Upper lobe of right lung (tissue), 1 donor: ENCODE data around the gene DIP2C. TPM values are rescaled to one million over a fixed set of nuclear protein-coding genes. Genes with fewer than 3 reads are reported as not detected.

Experiments used
- ATAC-seq: fragments of 200-7000 bp; cut with Tn5 transposase; one replicate; pipeline ENCODE4 v1.9.1; 2020; ENCODE audit warnings: mild to moderate bottlenecking, moderate library complexity
- DNase-seq: peaks from one replicate; pipeline ENCODE4 v3.0.0-alpha.2; 2020
- H3K27ac ChIP-seq: fragments of 200-600 bp; one replicate; pipeline ENCODE4 v1.8.0; 2022
- H3K27me3 ChIP-seq: fragments of 200-600 bp; one replicate; pipeline ENCODE4 v1.8.0; 2022; ENCODE audit warnings: mild to moderate bottlenecking
- H3K36me3 ChIP-seq: fragments of 200-600 bp; one replicate; pipeline ENCODE4 v1.8.0; 2022
- H3K4me1 ChIP-seq: fragments of 200-600 bp; one replicate; pipeline ENCODE4 v1.8.0; 2022
- H3K4me3 ChIP-seq: fragments of 200-600 bp; one replicate; pipeline ENCODE4 v1.8.0; 2022; ENCODE audit warnings: mild to moderate bottlenecking
- H3K9me3 ChIP-seq: fragments of 200-600 bp; one replicate; pipeline ENCODE4 v1.8.0; 2022
- CTCF ChIP-seq: fragments of 200-600 bp; IDR thresholded peaks from one replicate; pipeline ENCODE4 v1.8.0; 2022; ENCODE audit warnings: antibody characterized with exemption
- intact Hi-C: fragments of 100-400 bp; cut with DNase I; formaldehyde crosslinking; loops from one replicate; pipeline ENCODE4 v1.11.0; 2022
- total RNA-seq: library from RNA; stranded (reverse); fragmentation: NEBNext Ultra II Directional; extraction: Animal tissue kit (Norgen Biotek cat#: 25700); gene quantifications from one replicate; pipeline ENCODE4 v1.2.1, GENCODE V29; 2021
- donor health status: DM: no; HTN: yes; CAD: no; lungs with severe emphysema.

The DIP2C gene
- total RNA-seq, 1 donor from 2014 or later: 17.3 TPM

DNA sequence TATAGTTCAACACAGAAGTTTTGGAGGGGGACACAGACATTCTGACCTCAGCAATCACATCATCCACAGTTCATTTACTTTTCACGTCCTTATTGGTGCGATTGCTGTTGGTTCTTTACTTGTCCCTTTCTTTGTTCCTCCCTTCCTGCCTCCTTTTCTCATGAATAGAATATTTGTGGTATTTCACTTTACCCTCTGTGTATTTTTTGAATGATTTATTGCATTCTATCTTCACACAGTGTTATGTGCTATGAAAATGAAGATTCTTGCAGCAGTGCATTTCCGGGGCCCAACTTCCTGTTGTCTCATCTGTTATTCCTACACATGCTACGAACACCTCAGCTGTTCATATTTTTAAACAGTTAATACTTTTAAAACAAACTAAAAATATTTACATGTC is 374.6 kb downstream of the DIP2C start:
- no peaks in the 10 kb centered on the region for H3K36me3 ChIP-seq
- intact Hi-C loops: no loop called here
- H3K9me3 ChIP-seq: no peaks in the 10 kb centered on the region
- H3K4me1 ChIP-seq: no peaks in the 10 kb centered on the region
- DNase-seq (no peak), ATAC-seq (no peak)
- H3K4me3 ChIP-seq: no peak overlapping the region
- no peak overlapping the region for H3K27ac ChIP-seq
- no peak for TF ChIP-seq CTCF
- H3K27me3 ChIP-seq: no peaks in the 10 kb centered on the region

GRCh38 chr10:314381-314780 is 375.1 kb downstream of the DIP2C start:
- TF ChIP-seq CTCF: no peak
- Histone ChIP-seq H3K4me1 (no peaks in the 10 kb centered on the region), H3K36me3 (no peaks in the 10 kb centered on the region), H3K4me3 (no peak overlapping the region), H3K27me3 (no peaks in the 10 kb centered on the region), H3K27ac (no peak overlapping the region), H3K9me3 (no peaks in the 10 kb centered on the region)
- DNase-seq (no peak), ATAC-seq (no peak)
- intact Hi-C loops: no loop called here

GRCh38 chr10:311901-312665 is 377.4 kb downstream of the DIP2C start:
- no peak for ATAC-seq
- Histone ChIP-seq H3K4me3 (no peak overlapping the region), H3K4me1 (no peaks in the 10 kb centered on the region), H3K27me3 (no peaks in the 10 kb centered on the region), H3K36me3 (peaks cover 12% of the 10 kb centered on the region), H3K9me3 (no peaks in the 10 kb centered on the region), H3K27ac (no peak overlapping the region)
- TF ChIP-seq CTCF: no peak
- no peak for DNase-seq
- intact Hi-C loops: no loop called here

DNA sequence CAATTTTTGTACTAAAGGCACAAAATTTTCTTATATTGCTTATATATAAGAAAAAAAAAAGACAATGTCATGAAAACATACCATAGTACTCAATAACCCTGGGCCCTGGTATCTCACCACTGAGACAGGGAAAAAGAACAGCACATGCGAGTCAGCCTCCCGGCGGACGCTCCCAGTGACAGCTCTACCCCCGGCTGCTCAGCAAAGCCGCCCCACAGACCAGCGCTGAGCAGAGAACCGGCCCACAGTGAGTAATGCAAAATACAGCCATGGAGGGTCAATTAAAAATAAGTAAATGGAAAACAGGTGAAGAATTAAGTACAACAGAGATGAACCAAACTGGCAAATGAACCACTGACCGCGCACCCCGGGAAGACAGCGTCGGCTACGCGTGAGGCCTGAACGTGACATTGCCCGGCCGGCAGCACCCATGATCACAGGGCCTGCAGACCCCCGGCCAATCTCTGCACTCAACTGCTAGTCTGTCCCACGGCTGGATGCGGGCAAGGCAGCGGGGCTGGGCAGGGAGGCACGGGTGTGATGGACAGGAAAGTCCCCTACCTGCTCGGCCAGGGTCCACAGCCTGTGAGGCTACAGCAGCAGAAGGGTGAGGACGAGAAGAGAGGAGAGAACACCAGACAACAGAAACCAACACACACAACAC is 378.4 kb downstream of the DIP2C start:
- no peak for TF ChIP-seq CTCF
- Histone ChIP-seq H3K4me3 (no peak overlapping the region), H3K27me3 (no peaks in the 10 kb centered on the region), H3K27ac (no peak overlapping the region), H3K36me3 (peaks cover 12% of the 10 kb centered on the region), H3K9me3 (no peaks in the 10 kb centered on the region), H3K4me1 (no peaks in the 10 kb centered on the region)
- ATAC-seq (no peak), DNase-seq (no peak)
- intact Hi-C loops: no loop called here

DNA sequence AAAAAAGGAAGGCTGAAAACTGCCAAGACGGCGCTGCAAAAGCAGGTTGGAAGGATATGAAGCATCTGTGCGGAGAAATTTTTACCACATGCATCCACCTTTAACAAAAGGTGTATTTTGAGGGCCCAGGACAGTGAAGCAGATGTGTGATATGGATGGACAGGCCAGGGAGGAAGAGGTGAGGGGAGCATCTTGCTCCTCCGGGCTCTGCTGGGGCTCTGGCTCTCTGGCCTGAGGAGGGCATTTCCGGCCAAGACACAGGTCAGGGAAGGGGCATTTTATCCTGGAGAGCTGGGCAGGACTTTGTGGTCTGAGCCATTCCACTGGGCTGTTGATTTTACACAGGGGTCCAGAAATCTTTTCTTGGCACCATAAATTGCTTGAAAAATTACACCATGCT is 379.1 kb downstream of the DIP2C start:
- no peak overlapping the region for H3K4me3 ChIP-seq
- intact Hi-C loops: no loop called here
- no peak for ATAC-seq
- no peaks in the 10 kb centered on the region for H3K9me3 ChIP-seq
- H3K27ac ChIP-seq: no peak overlapping the region
- H3K4me1 ChIP-seq: no peaks in the 10 kb centered on the region
- peaks cover 12% of the 10 kb centered on the region for H3K36me3 ChIP-seq
- DNase-seq: no peak
- no peaks in the 10 kb centered on the region for H3K27me3 ChIP-seq
- TF ChIP-seq CTCF: no peak
